ENCODE results near the gene HDHD5. TPM values are rescaled to one million over a fixed set of nuclear protein-coding genes. Genes with fewer than 3 reads are reported as not detected.
"Not testable (repeated sequence)": the region's sequence is repeated elsewhere in the genome, so short reads cannot be mapped to it uniquely, and the experiment has no call there.

Gene HDHD5
- total RNA-seq, 2 experiments from 2014 or later = 56.3 to 57.4 TPM

GRCh38 chr22:17159504-17159951, 451 bp upstream of the HDHD5 start:
- POLR2A ChIA-PET = interaction anchor here (0.7 to 2.6 kb wide), 3 partner anchors 12 to 460 kb away, joined by 3 to 10 read pairs (median 4); no protein-coding TSS in a partner anchor
- CTCF ChIA-PET = interaction anchor here (0.7 to 6.9 kb wide), 3 partner anchors 12 to 212 kb away, joined by 3 to 35 read pairs (median 3); no protein-coding TSS in a partner anchor

GRCh38 chr22:17158176-17158567, 905 bp downstream of the HDHD5 start:
- POLR2A ChIA-PET = interaction anchor here (0.7 to 2.6 kb wide), 4 partner anchors 14 to 89 kb away, joined by 3 to 10 read pairs (median 5); no protein-coding TSS in a partner anchor
- CTCF ChIA-PET = interaction anchor here (6.9 kb wide), 1 partner anchor 14 kb away, joined by 35 read pairs; no protein-coding TSS in a partner anchor

GRCh38 chr22:17157714-17158113, 1.4 kb downstream of the HDHD5 start:
- ChIA-PET CTCF (interaction anchor here (6.9 kb wide), 1 partner anchor 14 kb away, joined by 35 read pairs; no protein-coding TSS in a partner anchor), POLR2A (interaction anchor here (0.7 to 2.6 kb wide), 4 partner anchors 14 to 89 kb away, joined by 3 to 10 read pairs (median 5); no protein-coding TSS in a partner anchor)

GRCh38 chr22:17155941-17156340, 3.1 kb downstream of the HDHD5 start:
- CTCF ChIA-PET = interaction anchor here (0.6 to 6.9 kb wide), 2 partner anchors 16 to 38 kb away, joined by 3 to 35 read pairs; no protein-coding TSS in a partner anchor
- POLR2A ChIA-PET = no interaction called here

- POLR2A ChIA-PET = no interaction called here
- CTCF ChIA-PET = no interaction called here
Measured at GRCh38 chr22:17152971-17153370, 6.1 kb downstream of the HDHD5 start.

- POLR2A ChIA-PET = no interaction called here
- CTCF ChIA-PET = no interaction called here
Measured at GRCh38 chr22:17152340-17152739, 6.7 kb downstream of the HDHD5 start.

- ChIA-PET POLR2A (no interaction called here), CTCF (interaction anchor here (1.0 kb wide), 1 partner anchor 8 kb away, joined by 3 read pairs; no protein-coding TSS in a partner anchor)
Measured at GRCh38 chr22:17149076-17149815, 9.8 kb downstream of the HDHD5 start.

GRCh38 chr22:17147458-17147857, 11.6 kb downstream of the HDHD5 start:
- POLR2A ChIA-PET, CTCF ChIA-PET: not testable (repeated sequence)

GRCh38 chr22:17145021-17145680, 13.9 kb downstream of the HDHD5 start:
- CTCF ChIA-PET = no interaction called here

GRCh38 chr22:17143826-17144225, 15.3 kb downstream of the HDHD5 start:
- CTCF ChIA-PET = no interaction called here

More at GRCh38 chr22:17145021-17145680, 13.9 kb downstream of the HDHD5 start:
- POLR2A ChIA-PET = no interaction called here

GRCh38 chr22:17143101-17143500, 16.0 kb downstream of the HDHD5 start:
- POLR2A ChIA-PET = no interaction called here
- CTCF ChIA-PET = no interaction called here

More at GRCh38 chr22:17143826-17144225, 15.3 kb downstream of the HDHD5 start:
- POLR2A ChIA-PET = no interaction called here

- ChIA-PET CTCF (interaction anchor here (0.7 kb wide), 1 partner anchor 8 kb away, joined by 3 read pairs; no protein-coding TSS in a partner anchor), POLR2A (no interaction called here)
Measured at GRCh38 chr22:17140826-17141766, 18.0 kb downstream of the HDHD5 start.

- ChIA-PET POLR2A (no interaction called here), CTCF (no interaction called here)
Measured at GRCh38 chr22:17140022-17140421, 19.1 kb downstream of the HDHD5 start.

GRCh38 chr22:17138513-17138912, 20.6 kb downstream of the HDHD5 start:
- ChIA-PET POLR2A (no interaction called here), CTCF (no interaction called here)

GRCh38 chr22:17137861-17138425, 21.1 kb downstream of the HDHD5 start:
- ChIA-PET CTCF (no interaction called here), POLR2A (no interaction called here)

- ChIA-PET POLR2A (no interaction called here), CTCF (no interaction called here)
Measured at GRCh38 chr22:17137170-17137569, 21.9 kb downstream of the HDHD5 start.

- POLR2A ChIA-PET = no interaction called here
- CTCF ChIA-PET = no interaction called here
Measured at GRCh38 chr22:17135153-17135760, 23.8 kb downstream of the HDHD5 start.

GRCh38 chr22:17133137-17133536, 25.9 kb downstream of the HDHD5 start:
- CTCF ChIA-PET = no interaction called here
- POLR2A ChIA-PET = interaction anchor here (0.5 kb wide), 1 partner anchor 43 kb away, joined by 5 read pairs; no protein-coding TSS in a partner anchor

- CTCF ChIA-PET = no interaction called here
- POLR2A ChIA-PET = interaction anchor here (1.5 kb wide), 1 partner anchor 26 kb away, joined by 6 read pairs; no protein-coding TSS in a partner anchor
Measured at GRCh38 chr22:17132112-17132511, 27.0 kb downstream of the HDHD5 start.

Measured in activated CD8-positive, alpha-beta memory T cell treated with anti-CD3 and anti-CD28 coated beads for 36 hours (primary cell).